Measurements from ENCODE around the gene VIL1.

DNA sequence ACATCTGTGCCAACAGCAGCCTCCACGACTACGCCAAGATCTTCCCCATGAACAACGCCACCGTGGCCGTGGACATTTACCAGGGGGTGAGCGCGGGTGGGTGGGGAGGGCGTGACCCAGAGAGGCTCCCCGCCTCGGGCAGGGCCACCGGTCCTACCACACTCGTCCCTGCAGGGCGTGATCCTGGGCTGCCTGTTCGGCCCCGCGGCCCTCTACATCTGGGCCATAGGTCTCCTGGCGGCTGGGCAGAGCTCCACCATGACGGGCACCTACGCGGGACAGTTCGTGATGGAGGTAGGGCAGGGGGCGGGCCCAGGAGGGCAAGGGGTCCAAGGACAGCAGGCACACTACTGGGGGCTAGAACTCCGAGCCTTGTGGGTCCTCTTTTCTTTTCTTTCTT, 27.7 kb upstream of the VIL1 start:
- TF ChIP-seq, protein P1, sequence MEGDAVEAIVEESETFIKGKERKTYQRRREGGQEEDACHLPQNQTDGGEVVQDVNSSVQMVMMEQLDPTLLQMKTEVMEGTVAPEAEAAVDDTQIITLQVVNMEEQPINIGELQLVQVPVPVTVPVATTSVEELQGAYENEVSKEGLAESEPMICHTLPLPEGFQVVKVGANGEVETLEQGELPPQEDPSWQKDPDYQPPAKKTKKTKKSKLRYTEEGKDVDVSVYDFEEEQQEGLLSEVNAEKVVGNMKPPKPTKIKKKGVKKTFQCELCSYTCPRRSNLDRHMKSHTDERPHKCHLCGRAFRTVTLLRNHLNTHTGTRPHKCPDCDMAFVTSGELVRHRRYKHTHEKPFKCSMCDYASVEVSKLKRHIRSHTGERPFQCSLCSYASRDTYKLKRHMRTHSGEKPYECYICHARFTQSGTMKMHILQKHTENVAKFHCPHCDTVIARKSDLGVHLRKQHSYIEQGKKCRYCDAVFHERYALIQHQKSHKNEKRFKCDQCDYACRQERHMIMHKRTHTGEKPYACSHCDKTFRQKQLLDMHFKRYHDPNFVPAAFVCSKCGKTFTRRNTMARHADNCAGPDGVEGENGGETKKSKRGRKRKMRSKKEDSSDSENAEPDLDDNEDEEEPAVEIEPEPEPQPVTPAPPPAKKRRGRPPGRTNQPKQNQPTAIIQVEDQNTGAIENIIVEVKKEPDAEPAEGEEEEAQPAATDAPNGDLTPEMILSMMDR (conservative IDR thresholded peaks at IDR 0.05; ENCODE audit: low read depth, low read length): no peak
- no peak for TF ChIP-seq EZH2 (IDR thresholded peaks at IDR 0.05; ENCODE audit: low read length, unreplicated experiment)
- TF ChIP-seq EZH2phosphoT487 (IDR thresholded peaks at IDR 0.05; ENCODE audit: borderline replicate concordance, low read length): no peak
